ENCODE results near the gene CCDC187.

DNA sequence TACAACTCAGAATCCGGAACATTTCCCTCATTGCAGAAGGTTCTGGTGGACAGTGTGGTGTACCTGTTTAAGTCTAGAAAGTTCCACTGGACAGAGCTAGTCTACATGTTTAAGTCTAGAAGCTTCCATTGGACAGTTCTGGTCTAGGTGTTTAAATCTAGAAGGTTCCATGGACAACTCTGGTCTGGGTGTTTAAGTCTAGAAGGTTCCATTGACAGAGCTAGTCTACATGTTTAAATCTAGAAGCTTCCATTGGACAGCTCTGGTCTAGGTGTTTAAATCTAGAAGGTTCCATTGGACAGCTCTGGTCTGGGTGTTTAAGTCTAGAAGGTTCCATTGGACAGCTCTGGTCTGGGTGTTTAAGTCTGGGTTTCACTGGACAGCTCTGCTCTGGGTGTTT lies 25.0 kb downstream of the CCDC187 start:
- TF ChIP-seq POLR2A (IDR thresholded peaks at IDR 0.05) (no peak), EP300 (IDR thresholded peaks at IDR 0.05) (no peak)
- TF ChIP-seq, protein P1, sequence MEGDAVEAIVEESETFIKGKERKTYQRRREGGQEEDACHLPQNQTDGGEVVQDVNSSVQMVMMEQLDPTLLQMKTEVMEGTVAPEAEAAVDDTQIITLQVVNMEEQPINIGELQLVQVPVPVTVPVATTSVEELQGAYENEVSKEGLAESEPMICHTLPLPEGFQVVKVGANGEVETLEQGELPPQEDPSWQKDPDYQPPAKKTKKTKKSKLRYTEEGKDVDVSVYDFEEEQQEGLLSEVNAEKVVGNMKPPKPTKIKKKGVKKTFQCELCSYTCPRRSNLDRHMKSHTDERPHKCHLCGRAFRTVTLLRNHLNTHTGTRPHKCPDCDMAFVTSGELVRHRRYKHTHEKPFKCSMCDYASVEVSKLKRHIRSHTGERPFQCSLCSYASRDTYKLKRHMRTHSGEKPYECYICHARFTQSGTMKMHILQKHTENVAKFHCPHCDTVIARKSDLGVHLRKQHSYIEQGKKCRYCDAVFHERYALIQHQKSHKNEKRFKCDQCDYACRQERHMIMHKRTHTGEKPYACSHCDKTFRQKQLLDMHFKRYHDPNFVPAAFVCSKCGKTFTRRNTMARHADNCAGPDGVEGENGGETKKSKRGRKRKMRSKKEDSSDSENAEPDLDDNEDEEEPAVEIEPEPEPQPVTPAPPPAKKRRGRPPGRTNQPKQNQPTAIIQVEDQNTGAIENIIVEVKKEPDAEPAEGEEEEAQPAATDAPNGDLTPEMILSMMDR (IDR thresholded peaks at IDR 0.05) = no peak
